ENCODE data around the gene RHOJ. TPM values are rescaled to one million over a fixed set of nuclear protein-coding genes. Genes with fewer than 3 reads are reported as not detected.
"Not testable (repeated sequence)": the region's sequence is repeated elsewhere in the genome, so short reads cannot be mapped to it uniquely, and the experiment has no call there.

The RHOJ gene
- total RNA-seq, 2 donors from 2014 or later, result not detected

DNA sequence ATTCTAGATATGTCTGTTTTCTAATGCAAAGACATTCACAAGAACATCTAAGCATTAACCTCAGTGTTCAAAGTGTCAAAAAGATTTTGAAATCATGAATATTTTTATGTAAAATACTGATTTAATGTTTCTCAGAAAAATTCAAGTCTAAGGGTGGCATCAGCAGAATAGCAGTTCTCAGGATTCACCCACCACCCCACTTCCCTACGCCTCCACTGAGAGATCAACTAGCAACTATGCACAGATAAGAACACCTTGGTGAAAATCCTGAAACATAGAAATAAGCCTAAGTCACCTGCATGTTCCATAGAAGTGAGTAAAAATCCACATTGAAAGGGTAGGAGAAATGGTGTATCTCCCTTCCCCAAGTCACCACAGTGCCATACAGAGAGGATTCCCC is 40.9 kb upstream of the RHOJ start:
- 100% methylated on average over 1 of the region's 1 CpG; no CpG with 5 or more reads in 1 of the 2 experiments for WGBS, 2 experiments (ENCODE audit: insufficient coverage in 1 of 2, insufficient read length in 1 of 2)
- Histone ChIP-seq H3K9me3 (ENCODE audit: control insufficient read depth, low read length) (peaks cover 12% of the 10 kb centered on the region), H3K4me1 (ENCODE audit: control insufficient read depth, insufficient read depth, low read length) (no peaks in the 10 kb centered on the region), H3K36me3 (ENCODE audit: control insufficient read depth, insufficient read depth, low read length) (no peaks in the 10 kb centered on the region), H3K27me3 (ENCODE audit: control insufficient read depth, insufficient read depth, low read length, poor library complexity, severe bottlenecking) (no peaks in the 10 kb centered on the region), H3K27ac (ENCODE audit: low read depth, low read length) (no peak overlapping the region), H3K4me3 (ENCODE audit: low read length) (no peak overlapping the region), H3K9ac (ENCODE audit: extremely low read depth, low read length, poor library complexity, severe bottlenecking) (no peak overlapping the region)
- Mint-ChIP-seq H3K27me3 (ENCODE audit: insufficient read depth) (no peaks in the 10 kb centered on the region), H3K36me3 (ENCODE audit: low read depth) (peaks cover 5% of the 10 kb centered on the region), H3K4me1 (no peaks in the 10 kb centered on the region), H3K4me3 (no peak overlapping the region), H3K9me3 (peaks cover 19% of the 10 kb centered on the region), H3K27ac (no peak overlapping the region)
- TF ChIP-seq, protein P1, sequence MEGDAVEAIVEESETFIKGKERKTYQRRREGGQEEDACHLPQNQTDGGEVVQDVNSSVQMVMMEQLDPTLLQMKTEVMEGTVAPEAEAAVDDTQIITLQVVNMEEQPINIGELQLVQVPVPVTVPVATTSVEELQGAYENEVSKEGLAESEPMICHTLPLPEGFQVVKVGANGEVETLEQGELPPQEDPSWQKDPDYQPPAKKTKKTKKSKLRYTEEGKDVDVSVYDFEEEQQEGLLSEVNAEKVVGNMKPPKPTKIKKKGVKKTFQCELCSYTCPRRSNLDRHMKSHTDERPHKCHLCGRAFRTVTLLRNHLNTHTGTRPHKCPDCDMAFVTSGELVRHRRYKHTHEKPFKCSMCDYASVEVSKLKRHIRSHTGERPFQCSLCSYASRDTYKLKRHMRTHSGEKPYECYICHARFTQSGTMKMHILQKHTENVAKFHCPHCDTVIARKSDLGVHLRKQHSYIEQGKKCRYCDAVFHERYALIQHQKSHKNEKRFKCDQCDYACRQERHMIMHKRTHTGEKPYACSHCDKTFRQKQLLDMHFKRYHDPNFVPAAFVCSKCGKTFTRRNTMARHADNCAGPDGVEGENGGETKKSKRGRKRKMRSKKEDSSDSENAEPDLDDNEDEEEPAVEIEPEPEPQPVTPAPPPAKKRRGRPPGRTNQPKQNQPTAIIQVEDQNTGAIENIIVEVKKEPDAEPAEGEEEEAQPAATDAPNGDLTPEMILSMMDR (conservative IDR thresholded peaks at IDR 0.05), result no peak
- DNase-seq, result no peak

DNA sequence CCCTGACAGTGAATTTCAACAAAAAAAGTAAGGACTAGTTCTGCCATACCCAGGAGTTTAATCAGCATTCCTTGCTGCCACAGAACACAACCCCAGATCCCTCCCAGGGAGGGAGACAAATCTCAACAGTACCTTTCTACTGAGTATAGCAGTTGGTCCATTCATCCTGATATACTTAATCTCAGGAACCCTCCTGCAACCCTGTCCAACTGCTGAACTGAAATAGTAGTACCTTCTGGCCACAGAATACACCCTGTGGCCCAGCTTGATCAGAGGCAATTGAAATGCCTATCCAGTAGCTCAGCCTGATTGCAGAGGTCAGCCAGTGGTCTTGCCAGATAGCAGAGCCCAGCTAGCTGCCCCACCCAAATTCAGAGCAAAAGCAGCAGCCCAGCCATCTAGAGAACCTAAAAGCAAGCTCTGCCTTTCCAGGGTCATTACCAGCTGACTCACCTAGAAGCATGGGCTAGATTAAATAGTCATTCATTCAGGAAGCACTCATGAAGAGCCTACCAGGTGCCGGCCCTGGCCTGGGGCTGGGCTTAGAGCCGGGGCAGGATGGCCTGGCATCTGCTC is 40.0 kb upstream of the RHOJ start:
- DNase-seq, result no peak
- Mint-ChIP-seq H3K27me3 (ENCODE audit: insufficient read depth) (no peaks in the 10 kb centered on the region), H3K9me3 (peaks cover 19% of the 10 kb centered on the region), H3K36me3 (ENCODE audit: low read depth) (peaks cover 5% of the 10 kb centered on the region), H3K4me1 (no peaks in the 10 kb centered on the region), H3K4me3 (no peak overlapping the region), H3K27ac (no peak overlapping the region)
- peaks cover 19% of the 10 kb centered on the region for H3K9me3 ChIP-seq (ENCODE audit: control insufficient read depth, low read length)
- no peak overlapping the region for H3K27ac ChIP-seq (ENCODE audit: low read depth, low read length)
- 96% methylated on average over 2 of the region's 2 CpGs; no CpG with 5 or more reads in 1 of the 2 experiments for WGBS, 2 experiments (ENCODE audit: insufficient coverage in 1 of 2, insufficient read length in 1 of 2)
- H3K4me1 ChIP-seq (ENCODE audit: control insufficient read depth, insufficient read depth, low read length), result no peaks in the 10 kb centered on the region
- H3K36me3 ChIP-seq (ENCODE audit: control insufficient read depth, insufficient read depth, low read length), result no peaks in the 10 kb centered on the region
- TF ChIP-seq, protein P1 (conservative IDR thresholded peaks at IDR 0.05), result no peak
- no peak overlapping the region for H3K4me3 ChIP-seq (ENCODE audit: low read length)
- no peaks in the 10 kb centered on the region for H3K27me3 ChIP-seq (ENCODE audit: control insufficient read depth, insufficient read depth, low read length, poor library complexity, severe bottlenecking)
- no peak overlapping the region for H3K9ac ChIP-seq (ENCODE audit: extremely low read depth, low read length, poor library complexity, severe bottlenecking)

DNA sequence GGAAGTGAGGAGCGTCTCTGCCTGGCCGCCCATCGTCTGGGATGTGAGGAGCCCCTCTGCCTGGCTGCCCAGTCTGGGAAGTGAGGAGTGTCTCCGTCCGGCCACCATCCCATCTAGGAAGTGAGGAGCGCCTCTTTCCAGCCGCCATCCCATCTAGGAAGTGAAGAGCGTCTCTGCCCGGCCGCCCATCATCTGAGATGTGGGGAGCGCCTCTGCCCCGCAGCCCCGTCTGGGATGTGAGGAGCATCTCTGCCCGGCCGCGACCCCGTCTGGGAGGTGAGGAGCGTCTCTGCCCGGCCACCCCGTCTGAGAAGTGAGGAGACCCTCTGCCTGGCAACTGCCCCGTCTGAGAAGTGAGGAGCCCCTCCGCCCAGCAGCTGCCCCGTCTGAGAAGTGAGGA is 39.0 kb upstream of the RHOJ start:
- DNase-seq; H3K36me3 Mint-ChIP-seq (ENCODE audit: low read depth); H3K27ac Mint-ChIP-seq; H3K27me3 ChIP-seq (ENCODE audit: control insufficient read depth, insufficient read depth, low read length, poor library complexity, severe bottlenecking); H3K4me1 Mint-ChIP-seq; H3K4me3 Mint-ChIP-seq; H3K36me3 ChIP-seq (ENCODE audit: control insufficient read depth, insufficient read depth, low read length); H3K27ac ChIP-seq (ENCODE audit: low read depth, low read length); H3K4me1 ChIP-seq (ENCODE audit: control insufficient read depth, insufficient read depth, low read length); H3K9ac ChIP-seq (ENCODE audit: extremely low read depth, low read length, poor library complexity, severe bottlenecking); H3K4me3 ChIP-seq (ENCODE audit: low read length); H3K27me3 Mint-ChIP-seq (ENCODE audit: insufficient read depth): not testable (repeated sequence)
- peaks cover 19% of the 10 kb centered on the region for H3K9me3 Mint-ChIP-seq
- 96% methylated on average over 16 of the region's 23 CpGs; no CpG with 5 or more reads in 1 of the 2 experiments for WGBS, 2 experiments (ENCODE audit: insufficient coverage in 1 of 2, insufficient read length in 1 of 2)
- H3K9me3 ChIP-seq (ENCODE audit: control insufficient read depth, low read length), result peaks cover 21% of the 10 kb centered on the region

DNA sequence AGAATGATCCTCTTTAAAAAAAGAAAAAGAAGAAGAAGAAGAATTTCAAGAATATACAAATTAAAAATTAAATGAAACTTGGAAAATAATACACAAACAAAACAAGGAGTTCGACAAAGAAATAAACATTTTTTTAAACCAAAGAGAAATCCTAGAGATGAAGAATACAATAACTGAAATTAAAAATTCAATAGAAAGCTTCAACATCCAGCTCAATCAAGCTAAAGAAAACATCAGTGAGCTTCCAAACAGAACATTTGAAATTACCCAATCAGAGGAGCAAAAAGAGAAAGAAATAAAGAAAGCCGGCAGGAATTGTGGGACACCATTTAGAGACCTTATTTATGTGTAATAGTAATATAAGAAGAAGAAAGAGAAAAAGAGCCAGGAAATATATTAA is 37.2 kb upstream of the RHOJ start:
- H3K9me3 ChIP-seq (ENCODE audit: control insufficient read depth, low read length), result peaks cover 21% of the 10 kb centered on the region
- peak overlapping the region; percentile 6 for H3K4me3 ChIP-seq (ENCODE audit: low read length)
- H3K9me3 Mint-ChIP-seq, result peaks cover 19% of the 10 kb centered on the region

More for the DNA sequence above, 37.2 kb upstream of the RHOJ start:
- Histone ChIP-seq H3K4me1 (ENCODE audit: control insufficient read depth, insufficient read depth, low read length) (no peaks in the 10 kb centered on the region), H3K36me3 (ENCODE audit: control insufficient read depth, insufficient read depth, low read length) (no peaks in the 10 kb centered on the region), H3K9ac (ENCODE audit: extremely low read depth, low read length, poor library complexity, severe bottlenecking) (no peak overlapping the region), H3K27me3 (ENCODE audit: control insufficient read depth, insufficient read depth, low read length, poor library complexity, severe bottlenecking) (no peaks in the 10 kb centered on the region), H3K27ac (ENCODE audit: low read depth, low read length) (no peak overlapping the region)
- no peak overlapping the region for H3K4me3 Mint-ChIP-seq
- H3K27me3 Mint-ChIP-seq (ENCODE audit: insufficient read depth), result no peaks in the 10 kb centered on the region
- H3K36me3 Mint-ChIP-seq (ENCODE audit: low read depth), result peaks cover 5% of the 10 kb centered on the region
- DNase-seq, result no peak
- TF ChIP-seq, protein P1 (conservative IDR thresholded peaks at IDR 0.05), result no peak
- no peak overlapping the region for H3K27ac Mint-ChIP-seq
- H3K4me1 Mint-ChIP-seq, result no peaks in the 10 kb centered on the region
- WGBS, 2 experiments (ENCODE audit: insufficient coverage in 1 of 2, insufficient read length in 1 of 2), result 92 to 100% methylated on average over 1 to 2 of the region's 2 CpGs
